Kidney (tissue), 14 donors: ENCODE data around the gene LTB4R2. TPM values are rescaled to one million over a fixed set of nuclear protein-coding genes. Genes with fewer than 3 reads are reported as not detected.
"Not testable (repeated sequence)": the region's sequence is repeated elsewhere in the genome, so short reads cannot be mapped to it uniquely, and the experiment has no call there.

Experiments used
- DNase-seq, 5 donors: peaks; one replicate each; pipeline ENCODE4 v3.0.0-alpha.2; 2013 to 2020
- FAIRE-seq: peaks from 2 replicates; lab custom pipeline; 2012; peaks lifted over from hg19 to GRCh38; lab: Jason Lieb, UNC
- H3K27ac ChIP-seq, 2 donors: one replicate each; pipeline ENCODE4 v1.7.0; 2013; ENCODE audit warnings: low read depth in 2 of 2, low read length in 2 of 2, inconsistent platforms in 1 of 2
- H3K27me3 ChIP-seq: one replicate; pipeline ENCODE4 v1.7.1; 2013; ENCODE audit warnings: low read length, inconsistent platforms; ENCODE audit not compliant: control insufficient read depth, insufficient read depth
- H3K36me3 ChIP-seq, 3 donors: one replicate each; pipeline versions ENCODE4 v1.7.0 to v1.7.1; 2013; ENCODE audit warnings: low read length in 3 of 3, control low read depth in 1 of 3, inconsistent platforms in 1 of 3; ENCODE audit not compliant: insufficient read depth in 3 of 3, control insufficient read depth in 2 of 3
- H3K4me1 ChIP-seq, 3 donors: one replicate each; pipeline versions ENCODE4 v1.7.0 to v1.7.1; 2013; ENCODE audit warnings: low read length in 3 of 3, inconsistent platforms in 1 of 3, low read depth in 1 of 3; ENCODE audit not compliant: control insufficient read depth in 2 of 3, insufficient read depth in 2 of 3
- H3K4me3 ChIP-seq, 3 donors: one replicate each; pipeline versions ENCODE4 v1.7.0 to v1.8.1; 2013; ENCODE audit warnings: low read length in 3 of 3, control low read depth in 1 of 3, inconsistent platforms in 1 of 3
- H3K9ac ChIP-seq, 3 donors: one replicate each; pipeline versions ENCODE4 v1.7.0 to v1.7.1; 2013; ENCODE audit warnings: low read length in 3 of 3, control low read depth in 1 of 3, inconsistent platforms in 1 of 3
- H3K9me3 ChIP-seq, 3 donors: one replicate each; pipeline versions ENCODE4 v1.7.0 to v1.7.1; 2013; ENCODE audit warnings: low read length in 3 of 3, control low read depth in 1 of 3, inconsistent platforms in 1 of 3; ENCODE audit not compliant: control insufficient read depth in 2 of 3, insufficient read depth in 1 of 3
- CTCF ChIP-seq: IDR thresholded peaks from 3 replicates; pipeline ENCODE4 v1.5.1; 2012; ENCODE audit warnings: mild to moderate bottlenecking, moderate library complexity, borderline replicate concordance; ENCODE audit not compliant: insufficient read depth; ENCODE audit errors: extremely low read depth
- intact Hi-C: fragments of 100-400 bp; cut with DNase I; formaldehyde crosslinking; loops from one replicate; pipeline ENCODE4 v1.11.1; 2022
- polyA plus RNA-seq: library from polyadenylated mRNA; stranded (reverse); fragments of 350-450 nt; fragmentation: Illumina TruSeq; extraction: RNeasy Lipid Tissue Mini Kit (QIAGEN cat#74804); gene quantifications from one replicate; pipeline ENCODE4 v1.2.3, GENCODE V29; 2014; ENCODE audit warnings: low read depth, low replicate concordance; ENCODE audit not compliant: insufficient read depth
- total RNA-seq: library from RNA; stranded (reverse); fragmentation: NEBNext Ultra II Directional; extraction: Animal tissue kit (Norgen Biotek cat#: 25700); gene quantifications from one replicate; pipeline ENCODE4 v1.2.1, GENCODE V29; 2021
- donor health status: control.
- donor health status: control.
- donor health status: control.
- donor health status: control.
- donor health status: control.
- donor health status: DM: yes; HTN: yes; CAD: no.
- donor health status: Normal renal cell carcinoma (clear cell type).

Gene LTB4R2
- total and polyA plus RNA-seq, 2 donors from 2014 or later, result 0.67 to 9.2 TPM

- intact Hi-C loops, result no loop called here
- DNase-seq, result no peak
- Histone ChIP-seq H3K4me3 (no peak overlapping the region), H3K9ac (no peak overlapping the region), H3K4me1 (no peaks in the 10 kb centered on the region), H3K9me3 (no peaks in the 10 kb centered on the region), H3K27me3 (no peaks in the 10 kb centered on the region), H3K36me3 (no peaks in the 10 kb centered on the region), H3K27ac (no peak overlapping the region)
- FAIRE-seq, result no peak
- TF ChIP-seq CTCF, result no peak
Measured at GRCh38 chr14:24325963-24326362, 16.0 kb downstream of the LTB4R2 start.

GRCh38 chr14:24327303-24327702, 17.4 kb downstream of the LTB4R2 start:
- DNase-seq (no peak), FAIRE-seq (no peak)
- no peaks in the 10 kb centered on the region for H3K9me3 ChIP-seq
- no peak overlapping the region for H3K9ac ChIP-seq
- intact Hi-C loops, result no loop called here
- H3K4me3 ChIP-seq, result no peak overlapping the region
- H3K4me1 ChIP-seq, result peaks cover 0 to 6% (median 2%) of the 10 kb centered on the region in 3 donors
- H3K36me3 ChIP-seq, result no peaks in the 10 kb centered on the region
- peaks cover 2% of the 10 kb centered on the region for H3K27me3 ChIP-seq
- no peak overlapping the region for H3K27ac ChIP-seq
- no peak for TF ChIP-seq CTCF

- H3K4me1 ChIP-seq, result peaks cover 0 to 11% (median 5%) of the 10 kb centered on the region in 3 donors
- FAIRE-seq, H3K4me3 ChIP-seq, H3K27me3 ChIP-seq, intact Hi-C loops, H3K27ac ChIP-seq, DNase-seq, H3K9ac ChIP-seq, H3K9me3 ChIP-seq, H3K36me3 ChIP-seq: not testable (repeated sequence)
- TF ChIP-seq CTCF, result peak; percentile 52
Measured at GRCh38 chr14:24327914-24328313, 18.0 kb downstream of the LTB4R2 start.

- peaks cover 0 to 11% (median 10%) of the 10 kb centered on the region in 3 donors for H3K4me1 ChIP-seq
- DNase-seq (no peak), FAIRE-seq (no peak)
- H3K4me3 ChIP-seq, result no peak overlapping the region
- H3K27me3 ChIP-seq, result peaks cover 13% of the 10 kb centered on the region
- H3K36me3 ChIP-seq, result no peaks in the 10 kb centered on the region
- TF ChIP-seq CTCF, result no peak
- intact Hi-C loops, result no loop called here
- no peak overlapping the region for H3K27ac ChIP-seq
- no peak overlapping the region for H3K9ac ChIP-seq
- H3K9me3 ChIP-seq, result no peaks in the 10 kb centered on the region
Measured at GRCh38 chr14:24329073-24329663, 19.2 kb downstream of the LTB4R2 start.
